ENCODE measurements around the gene FCN2. TPM values are rescaled to one million over a fixed set of nuclear protein-coding genes. Genes with fewer than 3 reads are reported as not detected.

FCN2 gene
- total and polyA plus RNA-seq, 3 experiments from 2014 or later = not detected

- DNase-seq = no peak
These were observed 736 bp upstream of the FCN2 start for GRCh38 chr9:134879664-134880483.

GRCh38 chr9:134881313-134881670, 682 bp downstream of the FCN2 start:
- H3K4me1 Mint-ChIP-seq = no peaks in the 10 kb centered on the region
- no peak for DNase-seq
- peaks cover under 1 to 6% of the 10 kb centered on the region in 2 donors for H3K27me3 Mint-ChIP-seq
- H3K4me1 ChIP-seq (ENCODE audit: insufficient read depth, low read length) = no peaks in the 10 kb centered on the region
- CTCF ChIA-PET = no interaction called here
- H3K36me3 Mint-ChIP-seq = no peaks in the 10 kb centered on the region
- no peak overlapping the region for H3K4me3 ChIP-seq (ENCODE audit: low read length)
- POLR2A ChIA-PET = no interaction called here
- no peak overlapping the region for H3K27ac ChIP-seq (ENCODE audit: low read depth, low read length)
- no peaks in the 10 kb centered on the region for H3K27me3 ChIP-seq (ENCODE audit: insufficient read depth, low read length, poor library complexity, severe bottlenecking)
- H3K4me3 Mint-ChIP-seq = no peak overlapping the region
- no peaks in the 10 kb centered on the region for H3K9me3 ChIP-seq (ENCODE audit: low read length)
- peak overlapping the region in 1 of 8 donors; percentile 36 for H3K27ac Mint-ChIP-seq
- H3K36me3 ChIP-seq (ENCODE audit: insufficient read depth, low read length) = no peaks in the 10 kb centered on the region
- no peaks in the 10 kb centered on the region for H3K9me3 Mint-ChIP-seq

More at GRCh38 chr9:134879664-134880483, 736 bp upstream of the FCN2 start:
- ChIA-PET POLR2A (no interaction called here), CTCF (no interaction called here)
- Mint-ChIP-seq H3K36me3 (no peaks in the 10 kb centered on the region), H3K27ac (no peak overlapping the region), H3K9me3 (no peaks in the 10 kb centered on the region), H3K4me1 (no peaks in the 10 kb centered on the region), H3K4me3 (no peak overlapping the region), H3K27me3 (peaks cover 0 to 6% of the 10 kb centered on the region in 2 donors)
- Histone ChIP-seq H3K4me3 (ENCODE audit: low read length) (no peak overlapping the region), H3K27me3 (ENCODE audit: insufficient read depth, low read length, poor library complexity, severe bottlenecking) (no peaks in the 10 kb centered on the region), H3K27ac (ENCODE audit: low read depth, low read length) (no peak overlapping the region), H3K4me1 (ENCODE audit: insufficient read depth, low read length) (no peaks in the 10 kb centered on the region), H3K36me3 (ENCODE audit: insufficient read depth, low read length) (no peaks in the 10 kb centered on the region), H3K9me3 (ENCODE audit: low read length) (no peaks in the 10 kb centered on the region)

- Mint-ChIP-seq H3K4me1 (no peaks in the 10 kb centered on the region), H3K4me3 (no peak overlapping the region), H3K36me3 (no peaks in the 10 kb centered on the region), H3K27ac (no peak overlapping the region), H3K9me3 (no peaks in the 10 kb centered on the region), H3K27me3 (peaks cover 8 to 11% of the 10 kb centered on the region in 2 donors)
- POLR2A ChIA-PET = no interaction called here
- Histone ChIP-seq H3K36me3 (ENCODE audit: insufficient read depth, low read length) (no peaks in the 10 kb centered on the region), H3K27ac (ENCODE audit: low read depth, low read length) (no peak overlapping the region), H3K4me3 (ENCODE audit: low read length) (no peak overlapping the region), H3K4me1 (ENCODE audit: insufficient read depth, low read length) (no peaks in the 10 kb centered on the region), H3K27me3 (ENCODE audit: insufficient read depth, low read length, poor library complexity, severe bottlenecking) (no peaks in the 10 kb centered on the region), H3K9me3 (ENCODE audit: low read length) (no peaks in the 10 kb centered on the region)
- CTCF ChIA-PET = no interaction called here
- no peak for DNase-seq
These were observed 1.7 kb downstream of the FCN2 start for GRCh38 chr9:134882204-134882785.

GRCh38 chr9:134883040-134883782, 2.6 kb downstream of the FCN2 start:
- H3K4me3 ChIP-seq (ENCODE audit: low read length) = no peak overlapping the region
- H3K36me3 ChIP-seq (ENCODE audit: insufficient read depth, low read length) = no peaks in the 10 kb centered on the region
- no peaks in the 10 kb centered on the region for H3K9me3 ChIP-seq (ENCODE audit: low read length)
- H3K4me1 Mint-ChIP-seq = no peaks in the 10 kb centered on the region
- H3K27ac Mint-ChIP-seq = no peak overlapping the region
- ChIA-PET POLR2A (no interaction called here), CTCF (no interaction called here)
- no peaks in the 10 kb centered on the region for H3K36me3 Mint-ChIP-seq
- H3K4me1 ChIP-seq (ENCODE audit: insufficient read depth, low read length) = no peaks in the 10 kb centered on the region
- H3K9me3 Mint-ChIP-seq = no peaks in the 10 kb centered on the region
- no peak overlapping the region for H3K27ac ChIP-seq (ENCODE audit: low read depth, low read length)
- no peak overlapping the region for H3K4me3 Mint-ChIP-seq
- no peaks in the 10 kb centered on the region for H3K27me3 ChIP-seq (ENCODE audit: insufficient read depth, low read length, poor library complexity, severe bottlenecking)
- DNase-seq = no peak
- peaks cover 11% of the 10 kb centered on the region in 2 donors for H3K27me3 Mint-ChIP-seq

- ChIA-PET POLR2A (no interaction called here), CTCF (no interaction called here)
- H3K9me3 ChIP-seq (ENCODE audit: low read length) = no peaks in the 10 kb centered on the region
- Mint-ChIP-seq H3K27me3 (peaks cover 10 to 11% of the 10 kb centered on the region in 2 donors), H3K4me3 (no peak overlapping the region), H3K9me3 (no peaks in the 10 kb centered on the region), H3K36me3 (no peaks in the 10 kb centered on the region), H3K4me1 (no peaks in the 10 kb centered on the region), H3K27ac (no peak overlapping the region)
- H3K4me3 ChIP-seq (ENCODE audit: low read length) = no peak overlapping the region
- H3K4me1 ChIP-seq (ENCODE audit: insufficient read depth, low read length) = no peaks in the 10 kb centered on the region
- no peaks in the 10 kb centered on the region for H3K36me3 ChIP-seq (ENCODE audit: insufficient read depth, low read length)
- no peaks in the 10 kb centered on the region for H3K27me3 ChIP-seq (ENCODE audit: insufficient read depth, low read length, poor library complexity, severe bottlenecking)
- DNase-seq = no peak
- no peak overlapping the region for H3K27ac ChIP-seq (ENCODE audit: low read depth, low read length)
These were observed 3.9 kb downstream of the FCN2 start for GRCh38 chr9:134884492-134884891.

- ChIA-PET CTCF (no interaction called here), POLR2A (no interaction called here)
- Mint-ChIP-seq H3K9me3 (no peaks in the 10 kb centered on the region), H3K4me3 (no peak overlapping the region), H3K27me3 (peaks cover 6 to 14% of the 10 kb centered on the region in 2 donors), H3K27ac (no peak overlapping the region), H3K4me1 (no peaks in the 10 kb centered on the region), H3K36me3 (no peaks in the 10 kb centered on the region)
- Histone ChIP-seq H3K9me3 (ENCODE audit: low read length) (no peaks in the 10 kb centered on the region), H3K27me3 (ENCODE audit: insufficient read depth, low read length, poor library complexity, severe bottlenecking) (no peaks in the 10 kb centered on the region), H3K36me3 (ENCODE audit: insufficient read depth, low read length) (no peaks in the 10 kb centered on the region), H3K27ac (ENCODE audit: low read depth, low read length) (no peak overlapping the region), H3K4me1 (ENCODE audit: insufficient read depth, low read length) (no peaks in the 10 kb centered on the region), H3K4me3 (ENCODE audit: low read length) (no peak overlapping the region)
- DNase-seq = no peak
These were observed 4.5 kb downstream of the FCN2 start for GRCh38 chr9:134885001-134885678.

- no peak overlapping the region for H3K27ac Mint-ChIP-seq
- Histone ChIP-seq H3K36me3 (ENCODE audit: insufficient read depth, low read length) (no peaks in the 10 kb centered on the region), H3K27ac (ENCODE audit: low read depth, low read length) (no peak overlapping the region), H3K9me3 (ENCODE audit: low read length) (no peaks in the 10 kb centered on the region), H3K4me1 (ENCODE audit: insufficient read depth, low read length) (no peaks in the 10 kb centered on the region), H3K27me3 (ENCODE audit: insufficient read depth, low read length, poor library complexity, severe bottlenecking) (no peaks in the 10 kb centered on the region), H3K4me3 (ENCODE audit: low read length) (no peak overlapping the region)
- POLR2A ChIA-PET = no interaction called here
- H3K4me3 Mint-ChIP-seq = no peak overlapping the region
- CTCF ChIA-PET = no interaction called here
- DNase-seq = no peak
- H3K36me3 Mint-ChIP-seq = no peaks in the 10 kb centered on the region
- H3K27me3 Mint-ChIP-seq = peaks cover 7 to 17% of the 10 kb centered on the region in 2 donors
- no peaks in the 10 kb centered on the region for H3K4me1 Mint-ChIP-seq
- no peaks in the 10 kb centered on the region for H3K9me3 Mint-ChIP-seq
These were observed 5.2 kb downstream of the FCN2 start for GRCh38 chr9:134885679-134886412.

All from CD8-positive, alpha-beta memory T cell (primary cell).